Measurements from ENCODE around the gene HPD. TPM values are rescaled to one million over a fixed set of nuclear protein-coding genes. Genes with fewer than 3 reads are reported as not detected.
"Not testable (repeated sequence)": the region's sequence is repeated elsewhere in the genome, so short reads cannot be mapped to it uniquely, and the experiment has no call there.

HPD gene
- total and polyA plus RNA-seq, 2 of the 4 experiments (the other 2 are of a cell fraction), result 0.15 to 0.18 TPM

- TF ChIP-seq MAZ (IDR thresholded peaks at IDR 0.05; ENCODE audit: borderline replicate concordance, low read depth, low read length) (no peak), POLR2A (IDR thresholded peaks at IDR 0.05; ENCODE audit: low read depth, low read length) (no peak), FOS (IDR thresholded peaks at IDR 0.05; ENCODE audit: low read depth, low read length) (no peak)
Measured at GRCh38 chr12:121791671-121792551, 66.7 kb downstream of the HPD start (continued).

GRCh38 chr12:121790785-121791184, 67.9 kb downstream of the HPD start:
- H3K4ac ChIP-seq (ENCODE audit: low read depth, low read length); H3K18ac ChIP-seq (ENCODE audit: low read depth, low read length); BruUV-seq (replicated peaks); H3K14ac ChIP-seq (replicated peaks; ENCODE audit: low read depth, low read length); H2AK5ac ChIP-seq (ENCODE audit: low read depth, low read length); H3K9me1 ChIP-seq (ENCODE audit: insufficient read depth, low read length); H2BK15ac ChIP-seq (ENCODE audit: low read depth, low read length); H2BK5ac ChIP-seq (ENCODE audit: low read depth, low read length, poor library complexity, severe bottlenecking); CTCF ChIA-PET; H2AFZ ChIP-seq (replicated peaks; ENCODE audit: low read length, poor library complexity); ATAC-seq (ENCODE audit: low read depth); H3K4me3 ChIP-seq (ENCODE audit: insufficient read depth, low read depth, low read length); H3K36me3 ChIP-seq (ENCODE audit: control insufficient read depth, insufficient read depth, low read length); H3K9me3 ChIP-seq (ENCODE audit: control insufficient read depth, insufficient read depth, low read length); H3K56ac ChIP-seq (ENCODE audit: extremely low read depth, insufficient read depth, low read length); H3K23ac ChIP-seq (ENCODE audit: low read depth, low read length); H2AK9ac ChIP-seq (replicated peaks; ENCODE audit: low read depth, low read length, poor library complexity); DNase-seq; H2BK120ac ChIP-seq (ENCODE audit: low read depth, low read length); H3K27ac ChIP-seq (ENCODE audit: insufficient read depth, low read length); in situ Hi-C loops (cut with MboI; ENCODE audit: low sequenced_read_pairs); H3K4me1 ChIP-seq (ENCODE audit: control insufficient read depth, insufficient read depth, low read length); H4K91ac ChIP-seq (ENCODE audit: insufficient read depth, low read depth, low read length); dilution Hi-C loops (cut with HindIII; ENCODE audit: low sequenced_read_pairs, unreplicated experiment); H3K9ac ChIP-seq (ENCODE audit: low read depth, low read length); POLR2A ChIA-PET (ENCODE audit: unreplicated experiment); H2BK20ac ChIP-seq (ENCODE audit: low read depth, low read length); H3K27me3 ChIP-seq (ENCODE audit: control insufficient read depth, insufficient read depth, low read length); H4K5ac ChIP-seq (ENCODE audit: low read depth, low read length); H3K4me2 ChIP-seq (ENCODE audit: low read depth, low read length); H4K8ac ChIP-seq (ENCODE audit: low read depth in 2 of 2, low read length in 2 of 2): not testable (repeated sequence)
- Histone ChIP-seq H4K20me1 (ENCODE audit: insufficient read depth, low read length) (peaks cover 11% of the 10 kb centered on the region; the same call in 1 of the 2 replicates), H3K79me1 (ENCODE audit: low read depth in 1 of 2, low read length in 2 of 2) (peaks cover 0 to 18% of the 10 kb centered on the region in 2 experiments; a peak in 2 of 4 replicates)
- WGBS, 2 experiments (ENCODE audit: extremely low coverage in 2 of 2, insufficient read length in 1 of 2), result no CpG with 5 or more reads among the region's 8 CpGs
- intact Hi-C loops (cut with micrococcal nuclease), result loop anchor here (5.0 to 10.0 kb wide), 2 partner anchors 78 to 236 kb away; partner anchors contain the start of gene TMEM120B
